Calu3 (cell line): ENCODE results near the gene PRLH. TPM values are rescaled to one million over a fixed set of nuclear protein-coding genes. Genes with fewer than 3 reads are reported as not detected.
A peak's percentile ranks its signal among the peaks of the same experiment; 100 is the strongest.

Source experiments
- BruUV-seq: library from RNA; stranded (reverse); fragments of 400-500 nt; replicated peaks from 2 replicates; lab custom pipeline; 2021; lab: Mats Ljungman, UMichigan
- CTCF ChIA-PET: fragments of 300-600 bp; sonication (Branson Sonifier 250); formaldehyde crosslinking; loops from one replicate; lab custom pipeline; 2022; ENCODE audit warnings: antibody characterized with exemption; lab: Charles Lee
- DNase-seq: peaks from one replicate; pipeline ENCODE4 v3.0.0; 2022
- H3K27ac Mint-ChIP-seq: one replicate; pipeline ENCODE4 v1.8.0; 2022; ENCODE audit warnings: mixed read lengths; ENCODE audit not compliant: unreplicated experiment
- H3K27me3 Mint-ChIP-seq: one replicate; pipeline ENCODE4 v1.8.0; 2022; ENCODE audit warnings: mixed read lengths; ENCODE audit not compliant: unreplicated experiment
- H3K36me3 Mint-ChIP-seq: one replicate; pipeline ENCODE4 v1.8.0; 2022; ENCODE audit warnings: mild to moderate bottlenecking, moderate library complexity, mixed read lengths; ENCODE audit not compliant: insufficient read depth, unreplicated experiment
- H3K4me1 Mint-ChIP-seq: one replicate; pipeline ENCODE4 v1.8.0; 2022; ENCODE audit warnings: mild to moderate bottlenecking, low read depth, mixed read lengths; ENCODE audit not compliant: unreplicated experiment
- H3K4me3 Mint-ChIP-seq: one replicate; pipeline ENCODE4 v1.8.0; 2022; ENCODE audit warnings: mild to moderate bottlenecking, low read depth, moderate library complexity, mixed read lengths; ENCODE audit not compliant: unreplicated experiment
- H3K9me3 Mint-ChIP-seq: one replicate; pipeline ENCODE4 v1.8.0; 2022; ENCODE audit warnings: low read depth, mixed read lengths; ENCODE audit not compliant: unreplicated experiment
- intact Hi-C: fragments of 100-400 bp; cut with micrococcal nuclease; formaldehyde crosslinking; loops from one replicate; pipeline ENCODE4 v1.10.0; 2022; ENCODE audit not compliant: unreplicated experiment
- total RNA-seq: library from RNA; stranded (reverse); gene quantifications from 2 replicates; pipeline ENCODE4 v1.2.3, GENCODE V29; 2022
- TF ChIP-seq, protein P1 (sequence below): fragments of 200-600 bp; IDR thresholded peaks from one replicate; pipeline ENCODE4 v1.8.0; 2022; ENCODE audit warnings: antibody characterized with exemption; ENCODE audit not compliant: unreplicated experiment

PRLH gene
- total RNA-seq, 1 experiment from 2014 or later: not detected

DNA sequence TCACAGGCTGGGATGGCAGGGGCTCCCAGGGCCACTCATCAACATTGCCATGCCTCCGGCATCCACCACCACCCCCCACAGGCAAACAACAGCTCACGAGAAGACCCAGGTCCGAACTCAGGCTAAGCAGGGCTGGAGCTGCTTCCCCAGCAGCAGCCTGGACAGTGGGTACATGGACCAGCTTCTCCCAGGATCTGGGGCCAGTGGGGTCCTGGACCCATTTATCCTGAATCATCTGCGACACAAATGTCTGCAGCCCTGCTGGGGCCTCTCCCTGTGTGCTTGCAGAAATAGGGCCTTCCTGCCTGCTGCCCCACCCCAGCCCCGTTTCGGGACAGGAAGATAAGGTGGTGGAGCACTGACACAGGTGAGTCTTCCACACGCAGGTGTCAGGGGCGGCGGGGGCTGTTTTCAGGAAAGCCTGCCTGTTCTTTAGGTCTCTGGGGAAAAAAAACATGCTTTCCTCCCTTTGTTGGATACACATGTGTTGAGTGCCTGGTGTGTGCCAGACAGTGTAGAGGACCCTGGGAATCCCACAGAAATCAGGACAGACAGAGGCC lies 4.5 kb downstream of the PRLH start:
- Mint-ChIP-seq H3K36me3 (peaks cover 12% of the 10 kb centered on the region), H3K4me1 (peaks cover 28% of the 10 kb centered on the region), H3K4me3 (no peak overlapping the region), H3K9me3 (no peaks in the 10 kb centered on the region), H3K27ac (no peak overlapping the region), H3K27me3 (peaks cover 12% of the 10 kb centered on the region)
- DNase-seq: no peak
- TF ChIP-seq, protein P1, sequence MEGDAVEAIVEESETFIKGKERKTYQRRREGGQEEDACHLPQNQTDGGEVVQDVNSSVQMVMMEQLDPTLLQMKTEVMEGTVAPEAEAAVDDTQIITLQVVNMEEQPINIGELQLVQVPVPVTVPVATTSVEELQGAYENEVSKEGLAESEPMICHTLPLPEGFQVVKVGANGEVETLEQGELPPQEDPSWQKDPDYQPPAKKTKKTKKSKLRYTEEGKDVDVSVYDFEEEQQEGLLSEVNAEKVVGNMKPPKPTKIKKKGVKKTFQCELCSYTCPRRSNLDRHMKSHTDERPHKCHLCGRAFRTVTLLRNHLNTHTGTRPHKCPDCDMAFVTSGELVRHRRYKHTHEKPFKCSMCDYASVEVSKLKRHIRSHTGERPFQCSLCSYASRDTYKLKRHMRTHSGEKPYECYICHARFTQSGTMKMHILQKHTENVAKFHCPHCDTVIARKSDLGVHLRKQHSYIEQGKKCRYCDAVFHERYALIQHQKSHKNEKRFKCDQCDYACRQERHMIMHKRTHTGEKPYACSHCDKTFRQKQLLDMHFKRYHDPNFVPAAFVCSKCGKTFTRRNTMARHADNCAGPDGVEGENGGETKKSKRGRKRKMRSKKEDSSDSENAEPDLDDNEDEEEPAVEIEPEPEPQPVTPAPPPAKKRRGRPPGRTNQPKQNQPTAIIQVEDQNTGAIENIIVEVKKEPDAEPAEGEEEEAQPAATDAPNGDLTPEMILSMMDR: no peak
- BruUV-seq: no TSS peak
- CTCF ChIA-PET: interaction anchor here (1.9 kb wide), 1 partner anchor 151 kb away, joined by 8 read pairs; no protein-coding TSS in a partner anchor
- intact Hi-C loops: loop anchor here (1.0 to 10.0 kb wide), 4 partner anchors 149 to 446 kb away; no protein-coding TSS in a partner anchor

DNA sequence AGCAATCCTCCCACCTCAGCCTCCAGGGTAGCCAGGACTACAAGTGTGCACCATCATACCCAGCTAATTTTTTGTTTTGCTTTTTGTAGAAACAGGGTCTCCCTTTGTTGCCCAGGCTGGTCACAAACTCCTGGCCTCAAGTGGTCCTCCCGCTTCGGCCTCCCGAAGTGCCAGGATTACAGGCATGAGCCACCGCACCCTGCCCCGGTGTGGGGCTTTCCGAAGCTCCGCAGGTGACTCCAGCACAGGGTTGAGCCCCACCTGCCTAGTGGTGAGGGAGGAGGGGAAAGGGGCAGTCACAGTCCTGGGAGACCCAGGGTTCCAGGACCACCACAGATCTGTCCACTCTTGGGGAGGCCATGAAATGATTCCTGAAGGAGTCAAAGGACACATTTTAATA lies 5.2 kb downstream of the PRLH start:
- DNase-seq: no peak
- H3K4me3 Mint-ChIP-seq: no peak overlapping the region
- peaks cover 19% of the 10 kb centered on the region for H3K36me3 Mint-ChIP-seq
- peaks cover 31% of the 10 kb centered on the region for H3K4me1 Mint-ChIP-seq
- intact Hi-C loops: loop anchor here (1.0 to 10.0 kb wide), 4 partner anchors 149 to 447 kb away; no protein-coding TSS in a partner anchor
- H3K27ac Mint-ChIP-seq: no peak overlapping the region
- H3K9me3 Mint-ChIP-seq: no peaks in the 10 kb centered on the region
- H3K27me3 Mint-ChIP-seq: peaks cover 12% of the 10 kb centered on the region
- no TSS peak for BruUV-seq
- TF ChIP-seq, protein P1: no peak
- CTCF ChIA-PET: interaction anchor here (0.6 to 2.7 kb wide), 21 partner anchors 14 to 450 kb away, joined by 3 to 58 read pairs (median 5); partner anchors contain the start of gene RAB17

DNA sequence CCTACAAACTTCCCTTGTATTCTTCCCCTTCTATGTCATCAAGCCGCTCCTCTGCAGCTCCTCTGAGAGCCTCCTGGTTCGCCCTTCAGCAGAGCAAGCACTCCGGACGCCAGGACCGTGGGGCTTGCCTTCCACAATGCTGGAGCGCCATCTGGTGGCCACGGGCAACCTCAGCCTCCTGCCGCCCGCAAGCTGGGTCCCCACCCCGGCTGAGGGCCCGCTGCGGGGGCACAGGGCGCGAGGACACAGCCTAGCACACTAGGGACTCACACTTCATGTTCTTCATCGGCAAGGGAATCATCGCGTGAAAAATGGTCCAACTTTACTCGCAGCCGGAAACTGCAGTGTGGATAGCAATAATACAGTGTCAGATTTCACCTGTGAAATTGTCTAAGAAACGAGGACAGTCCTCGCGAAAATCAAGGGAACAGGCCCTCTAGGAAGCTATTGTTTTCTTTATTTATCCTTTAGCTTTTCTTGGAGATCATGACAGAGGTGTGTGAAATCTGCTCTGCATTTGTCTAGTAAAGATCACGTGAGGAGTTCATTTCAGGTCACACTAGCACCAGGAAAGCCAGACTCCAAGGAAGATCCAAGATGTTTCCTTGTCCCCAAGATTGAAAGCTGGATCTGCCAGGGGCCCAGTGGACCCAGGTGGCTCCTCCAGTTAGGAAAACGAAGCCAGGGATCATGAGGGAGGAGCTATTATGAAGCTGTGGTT lies 5.8 kb downstream of the PRLH start:
- TF ChIP-seq, protein P1: peak; percentile 98
- H3K36me3 Mint-ChIP-seq: peaks cover 25% of the 10 kb centered on the region
- peaks cover 10% of the 10 kb centered on the region for H3K27me3 Mint-ChIP-seq
- CTCF ChIA-PET: interaction anchor here (0.6 to 2.7 kb wide), 21 partner anchors 14 to 450 kb away, joined by 3 to 58 read pairs (median 5); partner anchors contain the start of gene RAB17
- H3K27ac Mint-ChIP-seq: no peak overlapping the region
- intact Hi-C loops: loop anchor here (1.0 to 10.0 kb wide), 5 partner anchors 59 to 447 kb away; no protein-coding TSS in a partner anchor
- peaks cover 33% of the 10 kb centered on the region for H3K4me1 Mint-ChIP-seq
- H3K9me3 Mint-ChIP-seq: no peaks in the 10 kb centered on the region
- no TSS peak for BruUV-seq
- peak overlapping the region; percentile 47 for H3K4me3 Mint-ChIP-seq
- peak; percentile 93 for DNase-seq

DNA sequence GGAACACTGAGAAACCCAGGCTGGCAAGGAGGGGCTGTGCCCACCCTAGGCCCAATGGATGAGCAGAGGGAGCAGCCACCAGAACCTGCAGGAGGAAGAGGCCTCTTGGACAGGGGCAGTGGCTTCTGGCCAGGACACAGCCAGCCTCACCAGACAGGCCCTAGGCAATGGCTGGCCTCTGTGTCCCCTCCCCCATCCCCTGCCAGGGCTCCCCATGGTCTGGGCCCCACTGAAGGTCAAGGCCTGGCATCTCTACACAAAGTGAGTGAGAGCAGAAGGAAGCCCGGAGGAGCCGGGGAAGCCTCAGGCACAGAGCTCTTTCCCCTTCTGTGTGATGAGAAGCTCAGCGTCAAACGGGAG lies 6.3 kb downstream of the PRLH start:
- peaks cover 5% of the 10 kb centered on the region for H3K27me3 Mint-ChIP-seq
- BruUV-seq: no TSS peak
- TF ChIP-seq, protein P1: no peak
- CTCF ChIA-PET: interaction anchor here (0.5 to 2.7 kb wide), 13 partner anchors 32 to 451 kb away, joined by 3 to 58 read pairs (median 7); no protein-coding TSS in a partner anchor
- H3K27ac Mint-ChIP-seq: no peak overlapping the region
- intact Hi-C loops: loop anchor here (1.0 to 10.0 kb wide), 5 partner anchors 60 to 448 kb away; no protein-coding TSS in a partner anchor
- H3K4me1 Mint-ChIP-seq: peaks cover 33% of the 10 kb centered on the region
- no peak for DNase-seq
- H3K36me3 Mint-ChIP-seq: peaks cover 29% of the 10 kb centered on the region
- no peaks in the 10 kb centered on the region for H3K9me3 Mint-ChIP-seq
- no peak overlapping the region for H3K4me3 Mint-ChIP-seq
